Ishikawa (cell line): Measurements from ENCODE around the gene ARID3A.

ENCODE experiments used
- EP300 ChIP-seq: IDR thresholded peaks from 2 replicates; pipeline ENCODE4 v1.6.1; 2012; ENCODE audit warnings: borderline replicate concordance
- RAD21 ChIP-seq: IDR thresholded peaks from 2 replicates; pipeline ENCODE4 v1.6.1; 2012; ENCODE audit warnings: low read depth
- TAF1 ChIP-seq: IDR thresholded peaks from 2 replicates; pipeline ENCODE4 v1.6.1; 2012; ENCODE audit warnings: low read depth, mild to moderate bottlenecking

- TF ChIP-seq EP300 (no peak), RAD21 (no peak), TAF1 (no peak)
Measured at GRCh38 chr19:937259-937694, 11.4 kb downstream of the ARID3A start.
